OCI-LY3 (cell line): Measurements from ENCODE around the gene LENEP.

Source experiments
- EZH2phosphoT487 ChIP-seq: fragments of 200-600 bp; shearing (Covaris generic); IDR thresholded peaks from 2 replicates; pipeline ENCODE4 v1.6.1; 2018; ENCODE audit warnings: antibody characterized with exemption, mixed run types, low read depth
- TF ChIP-seq, protein P1 (sequence below): fragments of 200-600, 300-600 bp; sonication (generic); IDR thresholded peaks from 2 replicates; pipeline ENCODE4 v1.5.1; 2014; ENCODE audit warnings: antibody characterized with exemption, low read length, low read depth

- TF ChIP-seq, protein P1, sequence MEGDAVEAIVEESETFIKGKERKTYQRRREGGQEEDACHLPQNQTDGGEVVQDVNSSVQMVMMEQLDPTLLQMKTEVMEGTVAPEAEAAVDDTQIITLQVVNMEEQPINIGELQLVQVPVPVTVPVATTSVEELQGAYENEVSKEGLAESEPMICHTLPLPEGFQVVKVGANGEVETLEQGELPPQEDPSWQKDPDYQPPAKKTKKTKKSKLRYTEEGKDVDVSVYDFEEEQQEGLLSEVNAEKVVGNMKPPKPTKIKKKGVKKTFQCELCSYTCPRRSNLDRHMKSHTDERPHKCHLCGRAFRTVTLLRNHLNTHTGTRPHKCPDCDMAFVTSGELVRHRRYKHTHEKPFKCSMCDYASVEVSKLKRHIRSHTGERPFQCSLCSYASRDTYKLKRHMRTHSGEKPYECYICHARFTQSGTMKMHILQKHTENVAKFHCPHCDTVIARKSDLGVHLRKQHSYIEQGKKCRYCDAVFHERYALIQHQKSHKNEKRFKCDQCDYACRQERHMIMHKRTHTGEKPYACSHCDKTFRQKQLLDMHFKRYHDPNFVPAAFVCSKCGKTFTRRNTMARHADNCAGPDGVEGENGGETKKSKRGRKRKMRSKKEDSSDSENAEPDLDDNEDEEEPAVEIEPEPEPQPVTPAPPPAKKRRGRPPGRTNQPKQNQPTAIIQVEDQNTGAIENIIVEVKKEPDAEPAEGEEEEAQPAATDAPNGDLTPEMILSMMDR, result no peak
- no peak for TF ChIP-seq EZH2phosphoT487
These were observed 48.8 kb upstream of the LENEP start for GRCh38 chr1:154944401-154945159.
